ENCODE measurements around the gene LACTBL1. TPM values are rescaled to one million over a fixed set of nuclear protein-coding genes. Genes with fewer than 3 reads are reported as not detected.
A peak's percentile ranks its signal among the peaks of the same experiment; 100 is the strongest.
"Not testable (repeated sequence)": the region's sequence is repeated elsewhere in the genome, so short reads cannot be mapped to it uniquely, and the experiment has no call there.

LACTBL1 gene
- total RNA-seq, 1 experiment from 2014 or later, result not detected

DNA sequence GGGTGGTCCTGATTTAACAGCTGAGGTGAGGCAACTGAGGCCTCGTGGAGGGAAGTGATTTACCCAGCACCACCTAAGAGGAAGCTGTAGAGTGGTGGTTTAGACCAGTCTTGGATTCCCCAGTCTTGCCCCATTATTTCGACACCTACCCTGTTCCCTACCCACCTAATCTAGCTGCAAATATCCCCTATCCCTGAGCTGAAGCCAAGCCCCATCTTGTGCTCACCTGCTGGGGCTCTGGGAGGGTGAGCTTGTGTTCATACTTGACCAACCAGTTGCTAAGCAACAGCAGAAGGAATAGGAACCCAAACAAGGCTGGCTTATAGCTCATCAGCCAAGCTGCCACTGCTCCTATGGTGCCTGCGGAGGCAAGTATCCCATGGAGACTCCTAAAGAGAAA is 41.0 kb upstream of the LACTBL1 start:
- H2AFZ ChIP-seq (ENCODE audit: low read length), result no peak overlapping the region
- Mint-ChIP-seq H3K36me3 (ENCODE audit: insufficient read depth in 1 of 3, low read depth in 3 of 3) (no peaks in the 10 kb centered on the region), H3K4me3 (no peak overlapping the region), H3K27me3 (ENCODE audit: low read depth) (no peaks in the 10 kb centered on the region), H3K9me3 (no peaks in the 10 kb centered on the region), H3K27ac (peak overlapping the region in 1 of 3 experiments; percentile 90; a peak in 3 of 7 replicates), H3K4me1 (peaks cover 15 to 17% of the 10 kb centered on the region in 2 experiments)
- no peaks in the 10 kb centered on the region for H3K79me1 ChIP-seq (ENCODE audit: insufficient read depth, low read depth, low read length, poor library complexity, severe bottlenecking)
- H2AK5ac ChIP-seq (ENCODE audit: insufficient read length, low read length), result no peak overlapping the region
- H3K9ac ChIP-seq (ENCODE audit: extremely low read depth, insufficient read length, low read length), result no peak overlapping the region
- no peaks in the 10 kb centered on the region for H3K9me3 ChIP-seq (ENCODE audit: control insufficient read depth, low read depth, low read length)
- H4K5ac ChIP-seq (ENCODE audit: insufficient read length, low read depth, low read length), result no peak overlapping the region
- TF ChIP-seq, protein P1, sequence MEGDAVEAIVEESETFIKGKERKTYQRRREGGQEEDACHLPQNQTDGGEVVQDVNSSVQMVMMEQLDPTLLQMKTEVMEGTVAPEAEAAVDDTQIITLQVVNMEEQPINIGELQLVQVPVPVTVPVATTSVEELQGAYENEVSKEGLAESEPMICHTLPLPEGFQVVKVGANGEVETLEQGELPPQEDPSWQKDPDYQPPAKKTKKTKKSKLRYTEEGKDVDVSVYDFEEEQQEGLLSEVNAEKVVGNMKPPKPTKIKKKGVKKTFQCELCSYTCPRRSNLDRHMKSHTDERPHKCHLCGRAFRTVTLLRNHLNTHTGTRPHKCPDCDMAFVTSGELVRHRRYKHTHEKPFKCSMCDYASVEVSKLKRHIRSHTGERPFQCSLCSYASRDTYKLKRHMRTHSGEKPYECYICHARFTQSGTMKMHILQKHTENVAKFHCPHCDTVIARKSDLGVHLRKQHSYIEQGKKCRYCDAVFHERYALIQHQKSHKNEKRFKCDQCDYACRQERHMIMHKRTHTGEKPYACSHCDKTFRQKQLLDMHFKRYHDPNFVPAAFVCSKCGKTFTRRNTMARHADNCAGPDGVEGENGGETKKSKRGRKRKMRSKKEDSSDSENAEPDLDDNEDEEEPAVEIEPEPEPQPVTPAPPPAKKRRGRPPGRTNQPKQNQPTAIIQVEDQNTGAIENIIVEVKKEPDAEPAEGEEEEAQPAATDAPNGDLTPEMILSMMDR (conservative IDR thresholded peaks at IDR 0.05), result no peak
- H2BK120ac ChIP-seq (ENCODE audit: low read depth, low read length, poor library complexity, severe bottlenecking), result no peak overlapping the region
- H3K18ac ChIP-seq (ENCODE audit: insufficient read length, low read depth, low read length), result no peak overlapping the region
- no peaks in the 10 kb centered on the region for H3K23me2 ChIP-seq (ENCODE audit: insufficient read length, low read depth, low read length, poor library complexity, severe bottlenecking)
- WGBS (ENCODE audit: extremely low coverage, insufficient read length, low lambda C conversion rate), result no CpG with 5 or more reads among the region's 3 CpGs
- peak; percentile 48 for DNase-seq
- no peaks in the 10 kb centered on the region for H3K27me3 ChIP-seq (ENCODE audit: insufficient read depth, low read length)
- no peak overlapping the region for H2BK20ac ChIP-seq (ENCODE audit: low read depth, low read length, poor library complexity, severe bottlenecking)
- no peak overlapping the region for H3K23ac ChIP-seq (ENCODE audit: insufficient read length, low read depth, low read length)
- H3K4ac ChIP-seq (ENCODE audit: low read depth, low read length), result no peak overlapping the region
- H3K4me1 ChIP-seq (ENCODE audit: insufficient read depth, low read length), result no peaks in the 10 kb centered on the region; the same call in 1 of the 2 replicates
- H4K20me1 ChIP-seq (ENCODE audit: control insufficient read depth, insufficient read depth, insufficient read length), result no peaks in the 10 kb centered on the region
- H3T11ph ChIP-seq (ENCODE audit: low read length), result no peak overlapping the region
- peak overlapping the region; percentile 31; the same call in 1 of the 2 replicates for H3K14ac ChIP-seq (ENCODE audit: insufficient read depth, low read length)
- H3K4me2 ChIP-seq (ENCODE audit: insufficient read depth, insufficient read length, low read length), result no peak overlapping the region
- no peak overlapping the region for H2BK5ac ChIP-seq (ENCODE audit: insufficient read length, low read length)
- no peaks in the 10 kb centered on the region for H3K79me2 ChIP-seq (ENCODE audit: insufficient read depth, low read length)
- H4K8ac ChIP-seq (replicated peaks; ENCODE audit: insufficient read length, low read depth, low read length), result no peak overlapping the region
- no peak overlapping the region for H3K56ac ChIP-seq (ENCODE audit: insufficient read length, low read depth, low read length)
- H3K27ac ChIP-seq (ENCODE audit: insufficient read length, low read depth, low read length), result no peak overlapping the region
- H2BK15ac ChIP-seq (ENCODE audit: low read depth, low read length), result no peak overlapping the region
- H4K91ac ChIP-seq (ENCODE audit: insufficient read length, low read depth, low read length), result no peak overlapping the region
- H2BK12ac ChIP-seq (ENCODE audit: insufficient read length, low read depth, low read length), result no peak overlapping the region

DNA sequence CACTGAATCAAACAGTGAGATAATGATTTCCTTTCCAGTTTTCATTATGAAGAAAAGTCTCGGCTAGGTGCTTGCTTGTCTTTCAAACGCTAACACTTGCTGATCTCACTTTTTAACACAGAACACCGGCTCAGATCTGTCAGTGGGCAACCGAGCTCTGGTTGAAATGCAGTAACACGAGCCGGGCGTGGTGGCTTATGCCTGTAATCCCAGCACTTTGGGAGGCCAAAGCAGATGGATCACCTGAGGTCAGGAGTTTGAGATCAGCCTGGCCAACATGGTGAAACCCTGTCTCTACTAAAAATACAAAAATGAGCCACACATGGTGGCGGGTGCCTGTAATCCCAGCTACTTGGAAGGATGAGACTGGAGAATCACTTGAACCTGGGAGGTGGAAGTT is 37.4 kb upstream of the LACTBL1 start:
- not testable (repeated sequence) for H3K4me1 Mint-ChIP-seq; H3K23ac ChIP-seq (ENCODE audit: insufficient read length, low read depth, low read length); H3K27me3 ChIP-seq (ENCODE audit: insufficient read depth, low read length); H3K79me1 ChIP-seq (ENCODE audit: insufficient read depth, low read depth, low read length, poor library complexity, severe bottlenecking); H3K4me2 ChIP-seq (ENCODE audit: insufficient read depth, insufficient read length, low read length); H2AK5ac ChIP-seq (ENCODE audit: insufficient read length, low read length); H2BK120ac ChIP-seq (ENCODE audit: low read depth, low read length, poor library complexity, severe bottlenecking); H3K27me3 Mint-ChIP-seq (ENCODE audit: low read depth); H3K23me2 ChIP-seq (ENCODE audit: insufficient read length, low read depth, low read length, poor library complexity, severe bottlenecking); H3K36me3 Mint-ChIP-seq (ENCODE audit: insufficient read depth in 1 of 3, low read depth in 3 of 3); H3K4me1 ChIP-seq (ENCODE audit: insufficient read depth, low read length); DNase-seq; H2BK20ac ChIP-seq (ENCODE audit: low read depth, low read length, poor library complexity, severe bottlenecking); H4K20me1 ChIP-seq (ENCODE audit: control insufficient read depth, insufficient read depth, insufficient read length); H2AFZ ChIP-seq (ENCODE audit: low read length); H3K4ac ChIP-seq (ENCODE audit: low read depth, low read length); H3K9me3 Mint-ChIP-seq; H4K5ac ChIP-seq (ENCODE audit: insufficient read length, low read depth, low read length); H3K27ac Mint-ChIP-seq; H4K8ac ChIP-seq (replicated peaks; ENCODE audit: insufficient read length, low read depth, low read length); H3K56ac ChIP-seq (ENCODE audit: insufficient read length, low read depth, low read length); H3K9ac ChIP-seq (ENCODE audit: extremely low read depth, insufficient read length, low read length); H2BK15ac ChIP-seq (ENCODE audit: low read depth, low read length); H3K18ac ChIP-seq (ENCODE audit: insufficient read length, low read depth, low read length); H2BK12ac ChIP-seq (ENCODE audit: insufficient read length, low read depth, low read length); H2BK5ac ChIP-seq (ENCODE audit: insufficient read length, low read length); H3T11ph ChIP-seq (ENCODE audit: low read length); H3K79me2 ChIP-seq (ENCODE audit: insufficient read depth, low read length); H3K27ac ChIP-seq (ENCODE audit: insufficient read length, low read depth, low read length); H3K14ac ChIP-seq (ENCODE audit: insufficient read depth, low read length); H3K4me3 Mint-ChIP-seq; H4K91ac ChIP-seq (ENCODE audit: insufficient read length, low read depth, low read length); H3K9me3 ChIP-seq (ENCODE audit: control insufficient read depth, low read depth, low read length)
- WGBS (ENCODE audit: extremely low coverage, insufficient read length, low lambda C conversion rate), result no CpG with 5 or more reads among the region's 8 CpGs
